Measurements from ENCODE around the gene NIN.

Gene NIN

DNA sequence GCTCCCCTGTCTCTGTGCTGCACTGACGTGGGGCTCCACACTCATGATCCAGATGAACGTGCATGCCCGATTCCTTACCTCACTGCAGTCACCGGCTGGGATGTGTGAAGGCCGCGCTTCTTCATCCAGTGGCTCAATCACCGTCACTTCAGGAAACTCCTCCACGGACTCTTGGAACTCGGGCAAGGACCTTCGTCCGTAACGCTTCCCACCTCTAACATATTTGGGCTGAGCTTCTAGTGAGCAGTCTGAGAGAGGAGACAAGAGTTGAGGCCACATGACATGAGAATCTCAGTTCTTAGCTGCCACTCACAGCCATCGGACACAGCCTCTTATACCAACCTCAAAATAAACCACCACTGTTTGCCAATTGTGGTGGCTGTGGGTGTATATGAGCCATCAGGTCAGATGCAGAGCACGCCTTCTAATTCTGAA, 38.3 kb downstream of the NIN start:
- DNase-seq (ENCODE audit: low read depth in 3 of 3): no peak

DNA sequence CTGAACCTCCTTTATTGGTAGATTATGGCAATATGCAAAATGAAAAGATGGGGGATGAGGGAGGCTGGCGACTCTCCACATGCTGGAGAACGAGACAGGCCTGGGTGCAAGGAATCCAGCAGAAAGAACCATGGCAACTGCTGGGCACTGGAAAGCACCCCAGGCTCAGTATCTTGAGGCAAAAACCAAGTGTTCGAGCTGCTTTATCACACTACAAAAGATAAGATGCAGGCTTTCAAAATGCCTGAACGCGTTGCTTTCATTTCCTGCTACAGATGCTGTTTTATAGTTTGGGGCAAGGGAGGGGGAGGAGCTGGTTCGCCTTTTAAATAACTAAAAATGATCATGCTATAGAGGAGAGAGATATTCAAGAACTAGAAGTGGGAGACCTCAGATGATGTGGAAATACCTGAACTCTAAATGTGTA, 38.9 kb downstream of the NIN start:
- DNase-seq (ENCODE audit: low read depth in 3 of 3): no peak

DNA sequence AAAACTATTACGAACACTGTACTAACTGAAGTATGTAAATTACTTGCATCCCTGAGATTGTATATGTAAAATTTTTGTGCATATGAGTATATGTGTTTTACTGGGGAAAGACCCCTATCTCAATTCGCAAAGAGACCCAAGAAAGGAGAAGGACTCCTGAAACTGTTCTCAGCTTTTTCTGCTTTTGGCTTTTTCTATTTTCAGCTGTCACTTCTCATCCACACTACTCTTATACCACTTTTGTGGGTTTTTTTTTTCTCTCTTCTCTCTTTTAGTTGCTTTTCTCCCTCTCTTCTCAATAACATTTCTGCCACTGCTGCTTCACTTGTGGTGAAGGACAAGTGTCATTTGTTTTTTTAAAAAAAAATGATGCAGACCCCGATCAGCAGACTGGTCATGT, 39.8 kb downstream of the NIN start:
- DNase-seq (ENCODE audit: low read depth in 3 of 3): no peak

DNA sequence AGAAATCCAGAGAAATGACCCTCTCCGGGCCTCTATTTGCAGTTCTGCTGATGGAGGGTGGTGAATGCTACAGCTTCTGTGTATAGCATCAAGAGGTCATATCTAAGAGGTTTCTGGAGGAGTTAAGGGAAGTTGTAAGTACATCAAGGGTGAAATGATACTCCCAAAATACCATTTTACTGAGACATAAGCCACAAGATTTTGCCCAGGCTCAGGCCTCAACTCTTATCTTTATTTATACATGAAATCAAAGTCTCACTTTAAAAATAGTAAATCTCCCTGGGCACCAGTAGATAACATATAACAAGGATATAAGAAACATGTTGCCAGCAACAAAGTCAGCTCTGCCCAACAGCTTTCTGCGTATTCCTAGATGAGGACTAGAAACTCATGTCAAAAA, 40.4 kb downstream of the NIN start:
- DNase-seq (ENCODE audit: low read depth in 3 of 3): no peak

DNA sequence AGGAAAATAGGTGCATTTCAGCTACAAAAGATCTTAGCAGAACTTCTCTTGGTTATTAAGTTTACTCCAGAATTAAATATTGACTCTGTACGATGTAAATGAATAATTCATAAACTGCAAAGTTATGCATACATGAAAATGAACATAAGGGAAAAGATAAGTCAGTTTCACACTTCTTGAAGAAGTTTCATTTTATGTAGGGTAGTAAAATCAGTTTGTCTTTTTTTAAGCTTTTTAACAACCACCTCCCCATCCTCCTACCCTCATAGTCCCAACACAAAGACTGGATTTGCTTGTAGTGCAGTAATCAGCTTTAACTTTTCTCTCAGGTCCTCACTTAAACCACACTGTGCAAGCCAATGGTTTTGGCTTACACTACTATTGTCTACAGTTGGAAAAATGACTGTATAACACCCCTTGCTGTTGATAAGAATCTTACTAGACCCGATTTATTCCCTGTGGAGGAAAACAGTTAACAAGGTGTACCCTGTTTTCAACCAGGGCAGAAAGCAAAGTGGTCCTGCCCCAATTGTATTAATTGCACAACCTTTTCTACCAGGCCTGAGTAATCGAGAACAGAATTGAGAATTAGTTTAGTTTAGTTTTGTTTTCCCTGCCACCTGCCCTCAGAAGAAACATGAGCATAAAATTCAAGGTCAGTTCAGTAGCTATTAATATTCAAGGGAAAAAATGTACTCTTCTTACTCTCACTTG, 44.1 kb downstream of the NIN start:
- DNase-seq (ENCODE audit: low read depth in 3 of 3): no peak

DNA sequence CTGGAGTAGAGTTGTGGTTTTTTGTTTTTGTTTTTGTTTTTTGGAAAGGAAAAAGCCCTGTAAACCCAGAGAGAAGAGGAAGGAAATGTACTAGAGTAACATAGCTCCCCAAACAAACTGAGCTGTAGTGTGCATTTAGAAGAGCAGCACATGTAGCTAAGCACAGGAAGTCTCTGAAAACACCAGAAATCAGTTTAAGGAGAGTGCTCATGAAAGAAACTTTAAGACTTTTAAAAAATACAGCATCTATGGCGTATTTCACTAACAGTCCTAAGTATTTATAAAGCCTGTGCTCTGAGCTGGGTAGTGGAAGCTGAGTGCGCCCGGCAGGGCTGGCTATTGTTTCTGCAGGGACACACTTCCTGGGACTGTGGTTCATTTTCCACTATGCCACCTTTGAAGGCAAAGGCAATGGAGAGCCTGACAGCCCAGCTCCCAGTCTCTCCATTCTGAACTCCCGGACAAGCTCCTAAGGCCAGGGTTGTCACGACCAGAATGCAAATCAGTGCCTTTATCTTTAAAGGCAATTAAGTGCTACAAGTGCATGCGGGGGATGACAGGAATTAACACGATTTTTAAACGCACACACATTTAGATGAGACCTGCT, 45.4 kb downstream of the NIN start:
- DNase-seq (ENCODE audit: low read depth in 3 of 3): no peak

DNA sequence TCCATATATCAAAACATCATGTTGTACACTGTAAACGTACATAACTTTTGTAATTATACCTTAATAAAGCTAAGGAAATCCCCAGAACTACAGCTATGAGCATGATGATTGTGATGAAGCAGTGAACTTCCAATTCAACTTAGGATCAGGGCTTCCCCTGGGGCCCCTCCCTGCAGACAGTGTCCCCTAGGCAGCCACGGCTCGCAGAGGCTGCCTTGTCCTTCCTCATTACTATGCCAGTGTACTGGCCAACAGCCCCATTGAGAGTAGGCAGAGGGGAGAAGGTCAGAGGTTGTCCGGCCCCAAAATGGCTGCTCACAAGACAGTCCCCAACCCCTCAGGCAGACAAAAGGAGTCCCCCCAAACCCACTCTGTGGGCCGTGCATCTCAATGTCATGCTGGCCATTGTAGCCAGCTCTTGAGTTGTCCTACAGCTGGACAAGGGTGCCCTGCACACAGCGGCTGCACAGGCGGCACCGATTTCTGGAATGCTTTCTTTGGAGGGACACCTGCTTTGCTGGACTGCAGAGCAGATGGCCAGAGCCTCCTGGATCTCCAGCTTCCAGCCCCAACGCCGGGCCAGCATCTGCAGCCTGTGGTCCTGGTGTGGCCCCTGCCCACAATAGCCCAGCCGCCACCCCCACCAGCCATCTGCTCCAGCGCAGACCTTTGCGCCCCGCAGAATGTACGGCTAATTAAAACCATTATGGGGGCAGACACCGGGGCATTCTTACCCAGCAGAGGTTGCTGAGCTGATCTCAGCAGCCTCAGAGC, 46.1 kb downstream of the NIN start:
- no peak for DNase-seq (ENCODE audit: low read depth in 3 of 3)

DNA sequence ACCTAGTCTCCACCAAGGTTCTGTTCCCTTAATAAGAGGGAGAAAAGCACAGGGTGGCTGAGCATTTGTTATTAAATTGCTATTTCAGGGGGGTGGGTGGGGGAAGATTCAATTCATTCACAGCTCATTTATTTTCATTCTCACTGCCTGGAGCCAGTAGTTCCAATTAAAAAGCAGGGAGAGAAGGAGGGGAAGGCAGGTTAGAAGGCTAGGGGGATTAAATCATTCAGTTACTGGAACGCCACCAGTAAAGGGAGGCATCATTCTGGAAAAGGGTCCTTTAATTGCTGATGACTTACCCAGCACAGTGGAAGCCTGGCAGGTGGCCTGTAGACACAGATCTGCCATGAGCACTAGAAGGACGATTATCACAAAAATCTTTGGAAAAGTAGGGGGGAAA, 47.4 kb downstream of the NIN start:
- no peak for DNase-seq (ENCODE audit: low read depth in 3 of 3)

DNA sequence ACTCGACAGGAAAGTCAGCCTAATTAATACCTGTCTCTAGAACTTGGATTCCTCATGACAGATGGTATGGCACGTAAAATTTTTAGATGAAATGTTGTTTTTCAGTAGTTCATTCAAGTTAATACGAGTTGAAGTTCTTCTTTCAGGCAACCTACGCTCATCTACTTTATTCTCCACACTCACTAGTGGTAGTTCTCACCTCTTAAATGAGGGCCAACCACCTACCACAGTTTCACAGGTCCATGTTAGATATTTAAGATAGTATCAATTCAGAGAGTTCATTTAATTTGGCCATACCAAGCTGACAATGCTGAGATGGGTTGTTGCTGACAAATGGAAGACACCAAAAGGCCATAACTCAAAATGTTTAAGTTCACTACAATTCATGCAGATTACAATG, 50.6 kb downstream of the NIN start:
- DNase-seq (ENCODE audit: low read depth in 3 of 3): no peak

DNA sequence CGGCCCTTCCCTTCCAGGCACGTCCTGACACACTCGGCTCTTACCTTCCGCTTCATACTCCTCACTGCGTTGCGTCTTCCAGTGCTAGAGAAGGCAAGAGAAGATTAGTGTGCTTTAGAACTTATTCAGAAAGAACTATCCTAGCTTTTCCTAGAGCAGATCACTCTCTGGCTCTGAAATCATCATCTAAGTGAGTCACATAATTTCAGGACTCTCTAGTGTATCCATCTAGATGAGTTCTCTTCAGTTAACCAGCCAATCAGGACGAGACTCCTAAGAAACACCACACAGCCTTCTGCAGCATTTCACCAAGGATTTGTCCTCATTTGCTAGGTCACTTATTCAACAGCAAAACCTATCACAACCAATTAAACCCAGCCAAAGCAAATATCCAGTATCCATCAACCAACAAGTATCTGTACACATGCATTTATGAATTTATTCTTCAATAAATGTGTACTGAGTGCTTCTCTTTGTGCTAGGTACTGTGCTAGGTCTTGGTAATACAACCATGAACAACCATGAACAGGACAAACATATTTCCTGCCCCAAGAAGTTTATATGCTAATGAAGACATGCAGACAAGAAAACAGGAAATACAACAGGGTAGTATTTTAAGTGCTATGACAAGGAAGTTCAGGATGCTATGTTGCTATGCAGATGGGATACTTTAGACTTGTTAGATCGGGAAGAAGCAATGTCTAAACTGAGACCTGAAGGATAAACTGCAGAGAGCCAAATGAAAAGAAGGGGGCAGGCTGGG, 52.1 kb downstream of the NIN start:
- DNase-seq (ENCODE audit: low read depth in 3 of 3): no peak

DNA sequence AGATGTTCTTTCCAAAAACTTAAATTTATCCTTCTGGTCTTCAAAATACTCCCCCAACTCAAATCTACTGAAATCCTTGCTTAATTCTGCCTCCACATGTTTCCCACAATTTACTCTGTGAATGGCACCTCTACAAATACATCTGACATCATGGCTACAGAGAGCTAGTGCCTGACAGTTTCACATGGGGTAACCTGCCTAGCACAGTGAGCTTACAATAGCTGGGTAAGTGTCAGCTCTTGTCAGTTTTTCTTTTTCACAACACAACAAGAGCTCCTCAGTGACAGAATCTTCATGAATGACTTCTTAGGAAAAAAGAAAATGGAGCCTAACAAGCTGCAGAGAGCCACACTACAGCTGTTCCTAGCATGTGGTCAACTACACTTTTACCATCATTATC, 54.4 kb downstream of the NIN start:
- DNase-seq (ENCODE audit: low read depth in 3 of 3): no peak

DNA sequence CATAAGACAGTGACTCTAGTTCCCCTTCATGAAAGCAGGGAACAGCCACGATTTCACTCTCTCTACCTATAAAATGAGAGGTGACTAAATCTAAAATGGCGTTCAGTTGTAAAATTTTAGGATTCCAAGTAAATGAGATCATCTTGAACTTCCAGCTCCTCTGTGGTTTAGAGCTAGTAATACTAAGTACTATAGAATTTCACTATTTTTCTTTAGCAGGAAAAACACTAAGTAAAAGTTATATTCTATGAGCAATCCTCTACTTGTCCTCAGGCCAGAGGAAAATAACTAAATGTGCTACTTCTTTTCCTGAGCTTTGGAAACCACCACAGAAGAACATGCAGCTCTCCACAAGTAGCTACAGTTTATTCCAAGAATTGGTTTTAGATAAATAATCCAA, 55.6 kb downstream of the NIN start:
- DNase-seq (ENCODE audit: low read depth in 3 of 3): no peak

DNA sequence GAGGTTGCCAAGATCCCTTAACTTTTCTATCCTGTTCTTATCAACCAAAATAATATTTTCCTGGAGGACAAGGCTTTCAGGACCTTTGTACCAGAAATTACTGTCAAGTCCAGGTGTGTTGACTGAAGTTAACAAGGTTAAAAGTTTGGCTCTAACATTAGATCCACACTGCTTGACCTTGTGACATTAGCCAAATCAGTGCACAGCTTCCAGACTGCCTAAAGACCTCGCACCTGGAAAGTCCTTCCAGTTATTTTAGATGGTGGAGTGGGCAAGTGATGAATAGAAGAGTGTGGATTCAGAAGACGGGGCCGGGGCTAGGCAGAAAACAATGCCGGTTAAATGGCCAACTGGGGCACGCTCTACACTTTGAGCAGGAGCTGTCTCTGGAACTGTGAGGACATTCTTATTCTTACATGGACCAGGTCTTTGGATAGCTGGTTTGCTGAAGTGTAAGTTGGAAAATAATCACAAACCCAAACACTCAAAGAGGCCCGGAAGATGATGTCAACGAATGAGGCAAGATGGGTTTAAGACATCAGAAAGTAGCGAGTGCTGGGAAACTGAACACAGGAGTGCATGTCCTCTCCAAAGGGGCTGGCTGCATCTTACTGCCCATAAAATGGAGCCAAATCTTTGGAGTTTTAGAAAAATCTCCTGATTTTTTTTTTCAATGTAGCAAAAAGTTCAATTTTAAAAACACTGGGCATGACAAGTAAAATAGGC, 56.3 kb downstream of the NIN start:
- no peak for DNase-seq (ENCODE audit: low read depth in 3 of 3)

DNA sequence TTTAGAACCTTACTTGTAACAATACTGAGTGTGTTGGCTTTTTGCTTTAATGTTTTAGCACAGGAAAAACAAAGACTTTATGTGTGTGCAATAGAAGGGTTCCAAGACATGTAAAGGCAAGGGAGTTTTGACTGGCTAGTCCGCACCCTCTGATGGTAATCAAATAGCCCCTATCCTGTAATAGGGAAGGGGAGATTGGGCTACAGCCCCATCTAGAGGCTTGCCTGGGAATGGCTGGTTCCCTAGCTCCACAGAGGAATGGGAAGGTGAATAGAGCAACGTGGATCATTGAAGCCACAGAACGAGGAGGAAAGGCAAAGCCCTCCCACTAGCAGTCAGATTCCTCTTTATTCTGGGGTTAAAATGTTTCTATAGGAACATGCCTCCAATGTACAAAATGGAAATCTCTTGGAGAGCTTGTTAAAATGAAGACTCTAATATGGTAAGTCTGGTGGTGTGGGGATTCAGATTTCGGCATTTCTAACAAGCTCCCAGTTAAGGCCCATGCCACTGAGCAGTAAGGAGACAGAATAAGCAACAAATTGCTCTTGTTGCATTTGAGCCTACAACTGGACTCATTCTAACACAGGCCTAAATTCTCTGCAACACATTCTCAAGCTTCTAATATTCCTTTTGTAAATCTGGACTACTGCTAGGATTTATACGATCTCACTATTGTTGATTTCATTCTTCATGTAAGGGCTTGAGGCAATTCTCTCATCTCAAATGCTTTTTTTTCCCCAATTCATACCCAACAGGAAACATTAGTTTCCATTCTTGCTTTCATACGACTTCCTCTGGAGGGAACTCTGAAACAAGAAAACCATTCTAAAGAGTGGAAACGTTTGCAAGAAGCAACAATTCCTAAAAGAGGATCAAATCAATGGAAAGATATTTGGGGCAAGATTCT, 57.1 kb downstream of the NIN start:
- peak in 1 of 3 experiments; percentile 37 for DNase-seq (ENCODE audit: low read depth in 3 of 3)

DNA sequence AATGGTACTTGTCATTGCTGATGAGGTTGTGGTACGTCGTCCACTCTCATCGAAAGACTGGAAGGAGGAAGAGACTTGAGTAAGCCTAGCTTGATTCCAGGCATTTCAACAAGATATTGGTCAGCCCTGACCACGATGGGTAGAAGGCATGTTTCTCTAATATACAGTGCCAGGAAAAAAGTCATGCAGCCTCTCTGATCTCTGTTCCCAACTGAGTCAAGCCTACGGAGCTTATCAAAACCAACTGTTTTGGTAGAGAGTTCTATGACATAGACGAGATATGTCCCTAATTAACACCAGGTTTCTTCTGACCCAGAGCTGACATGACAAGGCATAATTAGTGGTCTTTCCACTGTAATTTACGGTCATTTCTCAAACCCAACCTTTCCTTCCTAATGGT, 58.5 kb downstream of the NIN start:
- no peak for DNase-seq (ENCODE audit: low read depth in 3 of 3)

DNA sequence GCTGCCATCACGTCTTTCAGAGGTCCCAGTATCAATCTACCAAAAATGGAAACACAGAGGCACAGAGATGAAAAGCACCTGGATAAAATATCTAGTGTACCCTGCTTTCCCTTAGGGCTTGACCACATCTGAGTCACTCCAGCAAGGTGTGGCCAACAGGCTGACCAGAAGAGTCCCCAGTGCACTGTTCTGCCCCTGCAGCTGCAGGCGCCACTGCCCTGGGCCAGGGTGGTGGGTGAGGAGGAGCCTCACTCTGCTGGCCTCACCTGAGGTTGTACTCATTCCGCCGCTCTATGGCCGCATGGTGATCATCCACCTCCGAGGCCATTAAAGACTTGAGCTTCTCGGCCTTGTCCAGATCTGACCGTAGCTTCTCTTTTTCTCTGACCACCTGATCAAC, 60.4 kb downstream of the NIN start:
- DNase-seq (ENCODE audit: low read depth in 3 of 3): no peak

DNA sequence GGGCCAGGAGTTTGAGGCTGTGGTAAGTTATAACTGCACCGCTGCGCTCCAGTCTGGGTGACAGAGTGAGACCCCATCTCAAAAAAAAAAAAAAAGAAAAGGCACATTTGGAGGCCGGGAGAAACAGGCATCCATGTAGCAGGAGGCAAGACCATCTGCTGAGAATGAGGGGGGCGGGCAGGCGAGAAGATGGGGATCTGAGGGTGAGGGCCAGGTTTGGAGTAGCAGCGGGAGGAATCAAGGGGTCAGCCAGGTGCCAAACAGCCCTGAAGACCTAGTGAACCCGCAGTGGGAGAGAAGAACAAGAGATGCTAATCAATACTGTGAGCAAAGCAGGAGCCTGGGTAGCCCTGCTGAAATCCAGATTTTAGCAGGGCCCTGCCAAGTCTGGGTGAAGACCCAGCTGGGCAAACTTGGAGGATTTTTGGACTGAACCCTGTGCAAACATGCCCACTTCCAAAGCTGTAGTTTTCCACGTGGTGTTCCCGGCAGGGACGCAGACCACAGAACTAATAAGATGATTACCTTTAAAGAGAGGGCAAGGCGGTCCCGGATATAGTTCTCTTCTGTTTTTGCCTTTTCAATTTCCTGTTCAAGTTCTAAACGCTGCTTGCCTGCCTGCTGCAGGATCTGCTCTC, 61.0 kb downstream of the NIN start:
- no peak for DNase-seq (ENCODE audit: low read depth in 3 of 3)

DNA sequence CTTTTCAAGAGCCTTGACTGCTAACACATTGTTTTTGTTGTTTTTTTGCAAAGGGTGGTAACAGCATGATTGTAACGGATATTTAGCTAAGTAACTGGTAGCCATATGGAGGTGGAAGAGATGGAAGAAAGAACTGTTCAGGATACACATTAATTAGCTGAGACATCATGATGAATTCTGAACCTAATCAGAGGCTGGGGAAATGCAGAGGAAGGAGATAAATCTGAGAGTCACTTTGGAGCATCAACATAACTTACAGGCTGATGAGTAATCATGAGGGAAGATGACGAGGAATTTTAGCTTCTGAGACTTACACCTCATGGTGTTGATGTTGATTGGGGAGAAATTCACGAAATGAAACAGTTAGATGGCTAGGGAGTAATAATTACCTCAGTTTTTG, 62.3 kb downstream of the NIN start:
- no peak for DNase-seq (ENCODE audit: low read depth in 3 of 3)

DNA sequence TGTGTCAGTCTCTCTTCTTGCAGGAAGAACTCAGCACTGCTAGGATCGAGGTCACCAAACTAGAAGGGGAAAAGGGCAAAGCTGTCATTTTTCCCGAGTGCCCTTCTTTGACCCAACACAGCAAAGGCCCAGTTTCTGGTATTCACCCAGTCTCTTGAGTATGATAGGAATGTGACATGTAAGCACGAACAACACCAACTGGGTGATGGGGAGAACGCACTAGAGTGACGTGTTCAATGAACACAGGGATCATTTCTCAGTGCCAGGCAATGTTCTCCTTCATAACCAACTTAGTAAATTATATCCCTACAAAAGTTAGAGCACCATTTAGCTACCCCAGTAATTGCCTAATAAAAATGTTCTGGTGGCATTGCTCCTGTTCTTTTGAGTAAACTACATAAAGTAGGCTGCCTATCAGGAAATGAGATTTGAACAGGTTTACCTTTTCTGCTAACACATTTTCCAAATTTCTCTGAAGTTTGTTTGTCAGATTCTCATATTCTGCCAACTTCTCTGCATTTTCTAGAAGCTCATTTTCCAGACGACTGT, 64.5 kb downstream of the NIN start:
- DNase-seq (ENCODE audit: low read depth in 3 of 3): no peak
